ENCODE measurements around the gene APOL4.

- TF ChIP-seq YY1 (IDR thresholded peaks at IDR 0.05; ENCODE audit: insufficient read depth, insufficient read length) (no peak), SUZ12 (IDR thresholded peaks at IDR 0.05; ENCODE audit: extremely low read depth, insufficient read depth, insufficient read length) (no peak)
These were observed 52.2 kb downstream of the APOL4 start for GRCh38 chr22:36149441-36149840.
